Activated naive CD4-positive, alpha-beta T cell (primary cell): Measurements from ENCODE around the gene DDX24.
A peak's percentile ranks its signal among the peaks of the same experiment; 100 is the strongest.

Experiments
- DNase-seq, 4 experiments: peaks; one replicate each; lab custom pipeline; 2025; lab: John Stamatoyannopoulos, UW

The DDX24 gene, protein sequence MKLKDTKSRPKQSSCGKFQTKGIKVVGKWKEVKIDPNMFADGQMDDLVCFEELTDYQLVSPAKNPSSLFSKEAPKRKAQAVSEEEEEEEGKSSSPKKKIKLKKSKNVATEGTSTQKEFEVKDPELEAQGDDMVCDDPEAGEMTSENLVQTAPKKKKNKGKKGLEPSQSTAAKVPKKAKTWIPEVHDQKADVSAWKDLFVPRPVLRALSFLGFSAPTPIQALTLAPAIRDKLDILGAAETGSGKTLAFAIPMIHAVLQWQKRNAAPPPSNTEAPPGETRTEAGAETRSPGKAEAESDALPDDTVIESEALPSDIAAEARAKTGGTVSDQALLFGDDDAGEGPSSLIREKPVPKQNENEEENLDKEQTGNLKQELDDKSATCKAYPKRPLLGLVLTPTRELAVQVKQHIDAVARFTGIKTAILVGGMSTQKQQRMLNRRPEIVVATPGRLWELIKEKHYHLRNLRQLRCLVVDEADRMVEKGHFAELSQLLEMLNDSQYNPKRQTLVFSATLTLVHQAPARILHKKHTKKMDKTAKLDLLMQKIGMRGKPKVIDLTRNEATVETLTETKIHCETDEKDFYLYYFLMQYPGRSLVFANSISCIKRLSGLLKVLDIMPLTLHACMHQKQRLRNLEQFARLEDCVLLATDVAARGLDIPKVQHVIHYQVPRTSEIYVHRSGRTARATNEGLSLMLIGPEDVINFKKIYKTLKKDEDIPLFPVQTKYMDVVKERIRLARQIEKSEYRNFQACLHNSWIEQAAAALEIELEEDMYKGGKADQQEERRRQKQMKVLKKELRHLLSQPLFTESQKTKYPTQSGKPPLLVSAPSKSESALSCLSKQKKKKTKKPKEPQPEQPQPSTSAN

DNA sequence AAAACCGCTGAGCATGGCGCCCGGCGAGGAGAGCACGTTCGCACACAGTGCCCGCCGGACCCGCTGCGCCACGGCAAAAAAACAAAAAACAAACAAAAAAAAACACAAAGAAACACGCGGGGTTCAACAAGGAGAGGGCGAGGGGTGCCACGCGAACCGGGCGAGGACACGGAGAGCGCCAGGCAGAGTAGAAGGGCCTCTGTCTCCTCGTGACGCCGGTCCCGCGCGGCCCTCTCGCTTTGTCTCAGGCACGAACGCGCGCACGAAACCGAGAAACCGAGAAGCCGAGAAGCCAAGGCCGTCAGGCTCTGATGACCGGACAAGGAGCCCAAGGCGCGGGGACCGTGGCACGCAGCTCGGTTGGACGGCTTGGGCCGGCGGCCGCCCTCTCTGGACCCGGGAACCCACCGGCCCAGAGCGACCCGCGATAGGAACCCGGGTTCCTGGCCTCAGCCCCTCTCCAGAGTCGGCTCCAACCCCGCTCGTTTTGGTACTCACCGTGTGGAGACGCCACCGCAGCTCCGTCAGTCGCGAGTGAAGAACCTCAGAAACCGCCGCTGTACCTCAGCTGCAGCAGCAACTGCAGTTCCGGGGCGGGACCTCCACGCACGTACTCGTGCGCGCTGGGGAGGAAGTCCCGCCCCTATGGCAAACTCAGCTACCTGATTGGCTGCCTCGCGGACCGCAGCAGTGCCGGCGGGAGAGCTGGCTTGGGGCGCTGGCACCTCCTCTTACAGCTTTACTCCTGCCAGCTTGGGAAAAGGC lies at the start of gene DDX24, which contains the start of gene IFI27L1:
DDX24 (minus strand) TSS at position 582 of the 765 bp plus-strand sequence. CDS start 1,460 bp downstream, outside the sequence.
IFI27L1 (plus strand) TSS at position 690 of the 765 bp plus-strand sequence. CDS start 15,628 bp downstream, outside the sequence.
- peak; percentile 88 to 95 (median 92) for DNase-seq

DNA sequence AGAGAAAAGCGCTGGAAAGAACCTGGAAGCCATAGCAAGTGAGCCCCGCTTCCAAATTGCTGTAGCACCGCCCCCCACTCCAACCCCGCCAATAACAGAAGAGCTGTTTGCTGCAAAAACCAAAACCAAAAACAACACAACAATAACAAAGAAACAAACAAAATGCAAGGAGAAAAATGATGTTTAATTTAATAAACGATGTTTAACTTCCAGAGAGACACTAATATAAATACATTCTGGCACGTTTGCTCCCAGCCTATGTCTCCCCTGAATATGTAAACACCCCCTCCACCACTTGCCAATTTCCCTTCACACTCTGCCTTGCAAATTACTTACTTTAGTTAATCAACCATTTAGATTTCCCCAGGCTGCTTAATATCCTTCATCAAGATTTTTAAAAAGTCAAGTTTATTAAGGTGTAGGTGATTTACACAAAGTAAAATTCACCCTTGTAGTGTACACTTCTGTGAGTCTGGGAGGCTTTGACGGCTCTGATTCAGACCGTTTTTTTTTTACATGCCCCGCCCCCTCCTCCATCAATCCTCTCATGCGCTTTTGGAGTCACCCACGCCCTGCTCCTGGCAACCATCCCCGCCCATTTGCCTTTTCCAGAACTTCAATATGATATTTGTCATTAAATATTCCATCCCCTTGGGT lies 48.9 kb upstream of the DDX24 start:
- DNase-seq: peak in 1 of 4 experiments; percentile 14

DNA sequence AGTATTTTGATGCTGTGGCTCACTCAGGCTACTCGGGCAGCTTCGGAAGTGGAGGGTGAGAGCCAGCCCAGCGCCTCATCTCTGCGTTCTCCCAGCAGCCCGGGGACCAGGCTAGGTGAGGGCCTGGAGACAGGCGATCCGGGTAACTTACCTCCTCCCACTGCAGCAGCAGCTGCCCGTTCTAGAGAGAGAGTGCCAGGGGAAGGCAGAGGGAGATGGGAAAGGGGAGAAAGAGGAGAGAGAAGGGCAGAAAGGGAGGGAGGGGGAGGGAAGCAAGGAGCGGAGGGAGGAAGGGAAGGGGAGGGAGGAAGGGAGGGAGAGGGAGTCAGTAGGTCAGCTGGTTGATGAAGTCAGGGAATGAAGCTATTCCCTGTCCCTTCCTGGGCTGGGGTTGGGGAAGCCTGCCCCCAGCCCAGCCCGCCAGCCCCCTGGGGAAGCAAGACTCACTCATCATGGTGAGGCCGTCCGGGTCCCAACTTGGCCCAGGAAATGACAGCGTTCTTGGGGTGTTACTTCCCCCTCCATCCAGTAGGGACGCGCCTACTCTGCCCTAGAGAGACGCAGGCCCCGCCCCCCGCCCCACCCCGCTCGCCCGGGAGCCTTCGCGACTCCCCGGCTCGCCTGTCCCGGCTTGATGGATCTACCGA lies 48.2 kb upstream of the DDX24 start, which contains the start of gene IFI27L2:
IFI27L2 (minus strand) TSS at position 494 of the 647 bp plus-strand sequence; CDS start at position 454, 40 bp downstream.
- peak; percentile 12 to 55 (median 33) for DNase-seq

DNA sequence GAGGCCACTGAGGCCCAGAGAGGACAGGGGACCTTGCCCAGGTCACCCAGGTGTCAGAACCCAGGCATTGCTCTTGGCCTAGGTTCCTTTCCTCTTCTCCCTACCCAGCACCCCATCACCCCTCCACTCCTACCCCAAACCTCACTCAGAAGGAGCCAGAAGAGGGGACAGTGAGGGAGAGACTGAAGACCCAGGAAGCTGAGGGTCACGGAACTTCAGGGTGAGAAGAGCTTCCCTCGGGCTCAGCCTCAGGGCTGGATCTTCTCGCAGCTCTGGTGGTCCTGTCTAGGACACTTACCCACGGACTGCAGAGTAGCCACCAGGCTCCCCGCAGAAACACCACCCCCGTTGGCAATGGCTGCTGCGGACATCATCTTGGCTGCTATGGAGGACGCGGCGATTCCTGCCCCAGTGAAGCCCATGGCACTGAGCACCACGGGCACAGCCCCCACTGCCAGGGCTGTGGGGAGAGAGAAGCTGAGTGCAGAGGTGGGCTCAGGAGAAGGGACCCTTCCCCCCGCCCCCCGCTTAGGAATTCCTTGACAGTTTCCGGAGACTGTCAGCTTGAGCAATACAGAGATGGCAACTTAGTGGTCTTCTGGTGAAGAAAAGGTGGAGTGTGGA lies 47.3 kb upstream of the DDX24 start:
- DNase-seq: no peak

DNA sequence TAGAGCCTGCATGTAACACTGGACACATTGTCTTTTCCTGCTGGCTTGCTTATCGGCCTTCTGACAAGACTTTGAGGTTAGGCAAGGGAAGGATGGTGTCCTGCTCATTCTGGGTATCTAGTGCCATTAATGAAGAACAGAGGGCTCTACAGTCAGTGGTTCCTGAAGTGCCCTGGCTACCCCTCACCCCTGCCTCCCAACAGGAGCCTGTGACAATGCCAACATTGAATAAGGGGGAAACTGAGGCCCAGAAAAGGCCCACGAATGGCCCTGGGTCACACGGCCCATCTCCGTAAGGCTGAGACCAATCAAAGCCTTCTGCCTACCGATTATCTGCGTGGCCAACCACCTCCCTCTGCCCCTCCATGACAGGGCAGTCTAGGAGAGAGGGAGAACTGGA lies 46.3 kb upstream of the DDX24 start:
- no peak for DNase-seq

DNA sequence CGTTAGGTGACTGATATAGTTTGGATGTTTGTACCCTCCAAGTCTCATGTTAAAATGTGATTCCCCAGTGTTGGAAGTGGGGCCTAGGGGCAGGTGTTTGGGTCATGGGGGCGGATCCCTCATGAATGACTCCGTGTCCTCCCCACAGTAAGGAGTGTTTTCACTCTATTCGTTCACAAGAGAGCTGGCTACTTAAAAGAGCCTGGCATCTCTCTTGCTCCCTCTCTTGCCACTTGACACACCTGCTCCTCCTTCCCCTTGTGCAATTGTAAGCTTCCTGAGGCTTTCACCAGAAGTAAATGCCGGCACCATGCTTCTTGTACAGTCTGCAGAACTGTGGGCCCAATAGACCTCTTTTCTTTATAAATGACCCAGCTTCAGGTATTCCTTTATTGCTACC lies 45.8 kb upstream of the DDX24 start:
- DNase-seq: no peak

DNA sequence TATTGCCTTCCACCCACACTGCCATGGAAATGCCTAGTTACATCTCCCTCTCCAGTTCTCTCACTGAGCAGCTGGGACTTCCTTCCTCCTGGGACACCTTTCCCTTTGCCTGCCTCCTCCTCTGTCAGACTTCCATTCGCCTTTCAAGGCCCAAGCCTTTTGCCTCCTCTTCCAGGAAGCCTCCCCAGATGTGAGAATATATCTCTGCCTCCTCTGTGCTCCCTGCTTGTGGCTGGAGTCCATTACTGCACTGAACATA lies 45.3 kb upstream of the DDX24 start:
- no peak for DNase-seq

DNA sequence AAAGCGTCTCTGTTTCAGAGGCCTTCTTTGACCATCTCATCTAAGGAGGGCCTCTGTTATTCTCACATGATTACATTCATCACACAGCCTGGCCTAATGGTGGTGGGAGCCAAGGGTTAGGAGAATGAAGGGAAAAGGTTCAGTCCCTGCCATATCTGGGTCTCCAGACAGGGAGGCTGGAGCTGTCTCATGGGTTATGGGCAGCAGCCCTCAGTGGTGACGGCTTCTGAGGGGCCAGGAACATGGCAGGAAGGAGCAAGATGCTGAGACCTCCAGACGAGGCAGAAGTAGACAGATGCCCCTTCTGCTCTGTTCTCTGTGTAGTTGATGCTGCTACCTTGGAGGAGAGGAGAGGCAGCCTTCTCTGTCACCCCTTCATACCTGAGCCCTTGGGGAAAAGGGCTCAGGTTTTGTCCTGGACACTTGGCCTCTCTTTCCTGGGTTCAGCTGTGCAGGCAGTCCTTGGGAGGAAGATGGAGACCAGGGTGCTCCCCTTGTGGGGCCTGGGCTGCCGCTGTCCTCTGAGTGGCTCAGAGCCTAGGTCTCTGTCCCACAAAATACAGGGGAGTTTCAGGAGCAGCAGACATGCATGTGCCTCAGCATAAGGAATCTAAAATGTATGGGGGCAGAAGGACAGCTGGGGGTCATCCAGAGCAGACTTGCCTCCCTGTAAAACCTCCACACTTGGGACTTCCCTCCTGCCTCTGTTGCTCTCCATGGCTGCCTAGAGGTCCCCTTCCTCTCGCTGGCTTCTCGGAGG lies 44.8 kb upstream of the DDX24 start:
- no peak for DNase-seq

DNA sequence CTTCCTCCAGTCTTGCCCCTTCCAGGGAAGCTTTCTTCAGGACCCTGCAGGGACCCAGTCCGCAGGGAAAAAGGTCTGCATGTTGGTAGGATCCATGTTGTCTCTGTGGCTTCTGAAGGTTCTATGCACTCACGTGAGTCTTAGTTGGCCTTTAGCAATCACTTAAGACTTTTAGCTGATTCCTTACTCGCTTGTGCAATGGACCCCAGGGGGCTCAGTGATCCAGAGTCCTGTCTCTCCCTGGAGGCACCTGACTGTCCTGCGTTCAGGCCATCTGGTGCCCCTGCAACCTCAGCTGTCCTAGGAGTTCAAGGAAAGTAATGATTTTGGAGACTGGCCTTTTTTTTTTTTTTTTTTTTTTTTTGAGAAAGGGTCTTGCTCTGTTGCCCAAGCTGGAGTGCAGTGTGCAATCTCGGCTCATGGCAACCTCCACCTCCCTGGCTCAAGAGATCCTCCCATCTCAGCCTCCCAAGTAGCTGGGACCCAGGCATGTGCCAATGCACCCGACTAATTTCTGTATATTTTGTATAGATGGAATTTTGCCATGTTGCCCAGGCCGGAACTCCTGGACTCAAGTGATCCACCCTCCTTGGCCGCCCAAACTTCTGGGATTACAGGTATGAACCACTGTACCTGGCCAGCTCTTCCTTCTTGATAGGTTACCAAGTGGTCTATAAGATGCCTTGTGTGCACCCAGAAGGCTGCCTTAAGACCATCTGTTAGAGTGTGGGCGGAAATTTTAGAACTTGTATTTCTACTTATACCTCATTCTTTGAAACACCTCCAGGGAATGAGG lies 43.8 kb upstream of the DDX24 start:
- DNase-seq: no peak

DNA sequence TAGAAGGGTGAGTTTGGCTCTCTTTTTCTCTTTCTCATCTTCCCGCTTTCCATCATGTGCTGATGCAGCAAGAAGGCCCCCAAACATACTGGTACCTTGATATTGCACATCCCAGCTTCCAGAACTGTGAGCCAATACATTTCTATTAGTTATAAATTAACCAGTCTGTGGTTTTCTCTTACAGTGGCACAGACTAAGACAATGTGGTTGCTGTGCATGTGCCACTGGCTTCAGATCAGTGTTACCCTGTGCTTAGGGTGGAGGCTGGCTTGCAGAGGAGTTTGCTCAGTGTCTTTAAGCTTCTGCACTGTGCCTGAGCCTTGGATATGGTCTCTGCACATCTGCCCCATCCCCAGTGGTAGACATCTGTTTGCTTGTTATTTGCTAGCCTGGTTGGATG lies 42.9 kb upstream of the DDX24 start:
- DNase-seq: no peak

DNA sequence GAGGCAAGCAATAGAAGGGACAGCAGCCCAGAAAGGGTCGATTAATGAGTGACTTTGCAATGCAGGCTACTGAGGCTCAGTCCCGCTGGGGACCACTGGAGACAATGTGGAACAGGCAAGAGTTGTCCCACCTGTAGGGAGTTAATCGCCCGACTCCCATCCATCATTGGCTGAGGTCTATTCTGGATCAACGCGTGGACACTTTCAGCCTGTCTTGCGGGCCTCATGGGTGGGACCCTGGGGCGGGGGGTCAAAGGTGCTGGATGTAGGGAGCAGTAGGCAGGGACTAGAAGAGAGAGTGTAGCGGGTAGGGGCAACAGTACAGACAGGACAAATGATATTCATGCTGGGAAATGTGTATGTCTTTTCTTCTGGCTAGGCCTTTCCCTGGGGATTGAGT lies 42.3 kb upstream of the DDX24 start:
- DNase-seq: no peak

DNA sequence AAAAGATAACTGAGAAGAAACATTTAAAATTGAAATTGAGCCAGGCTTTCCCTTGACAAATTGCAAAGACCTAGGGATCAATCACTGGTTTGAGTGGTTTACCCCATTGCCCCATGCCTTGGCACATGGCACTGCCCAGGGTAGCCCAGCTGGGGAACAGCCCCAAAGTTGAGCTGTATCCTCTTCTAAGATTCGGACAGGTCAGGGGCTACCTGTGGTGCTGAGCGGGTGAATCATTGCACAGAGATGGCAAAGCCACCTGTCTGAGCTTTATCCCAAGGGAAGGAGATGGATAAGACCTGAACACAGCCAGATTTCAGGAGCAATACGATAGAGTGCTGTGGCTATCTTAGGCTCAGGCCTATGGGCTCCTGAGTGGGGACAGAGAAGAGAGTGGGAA lies 41.4 kb upstream of the DDX24 start:
- no peak for DNase-seq

DNA sequence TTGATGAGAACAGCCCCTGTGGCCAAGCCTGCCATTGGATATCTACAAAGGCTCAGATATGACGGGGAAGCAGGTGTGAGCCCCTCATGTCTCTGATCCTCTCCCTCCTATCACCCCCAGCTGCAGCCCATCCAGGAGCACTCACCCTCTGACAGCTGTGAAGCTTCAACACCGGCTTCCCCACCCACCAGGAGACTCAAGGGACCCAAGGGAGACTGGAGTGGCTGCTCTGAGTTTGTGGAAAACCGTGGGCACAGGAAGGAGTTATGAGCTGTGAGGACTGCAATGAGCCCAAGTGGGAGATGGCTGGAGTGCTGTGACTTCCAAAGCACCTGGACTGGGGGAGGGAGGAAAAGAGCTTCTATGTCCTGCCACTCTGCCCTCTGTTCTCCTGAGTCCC lies 40.5 kb upstream of the DDX24 start:
- no peak for DNase-seq

DNA sequence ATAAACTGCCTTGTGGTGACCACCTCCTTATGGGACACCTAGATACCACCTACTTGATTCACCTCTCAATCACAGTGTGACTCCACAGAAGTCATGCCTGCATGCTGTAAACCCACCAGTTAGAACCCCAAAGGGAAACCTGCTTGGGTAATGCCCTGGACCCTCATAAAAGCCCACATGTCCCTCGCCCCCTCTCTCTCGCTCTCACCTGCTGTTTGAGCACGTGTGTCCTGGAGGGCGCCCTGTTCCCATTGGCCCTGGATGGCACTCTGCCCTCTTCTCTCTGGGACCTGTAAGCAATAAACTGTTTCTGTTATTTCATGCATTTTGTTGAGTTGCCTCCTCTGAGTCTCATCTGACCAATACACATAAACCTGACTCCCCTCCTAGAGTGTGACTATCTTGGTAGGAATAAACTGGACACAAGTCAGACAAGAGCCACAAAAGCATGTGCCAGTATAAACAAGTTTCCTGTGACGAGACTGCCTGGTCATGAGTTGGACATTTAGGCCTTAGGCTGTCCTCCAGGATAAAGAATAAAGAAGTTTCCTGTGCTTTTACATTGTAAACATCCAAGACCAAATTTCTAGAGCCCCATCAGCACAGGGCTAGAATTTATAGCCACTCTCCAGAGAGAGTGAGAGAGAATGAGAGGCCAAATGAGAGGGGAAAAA lies 39.8 kb upstream of the DDX24 start:
- no peak for DNase-seq

DNA sequence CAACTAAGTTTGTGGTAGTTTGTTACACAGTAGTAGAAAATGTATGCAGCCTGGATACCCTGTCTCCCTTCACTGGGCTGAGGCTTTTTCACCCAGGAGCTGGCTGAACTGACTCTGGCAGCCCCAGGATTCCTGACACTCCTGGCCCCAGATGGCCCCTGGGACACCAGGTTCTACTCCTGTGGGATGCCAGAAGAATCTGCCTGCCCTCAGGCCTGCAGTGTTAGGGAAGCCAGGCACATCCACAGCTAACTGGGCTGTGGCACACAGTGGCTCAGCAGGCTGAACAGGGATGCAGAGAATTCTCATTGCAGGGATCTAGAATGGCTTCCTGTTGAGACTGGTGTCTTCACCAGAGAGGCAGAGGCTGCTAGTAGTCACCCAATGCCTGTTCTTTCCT lies 38.1 kb upstream of the DDX24 start:
- DNase-seq: no peak

DNA sequence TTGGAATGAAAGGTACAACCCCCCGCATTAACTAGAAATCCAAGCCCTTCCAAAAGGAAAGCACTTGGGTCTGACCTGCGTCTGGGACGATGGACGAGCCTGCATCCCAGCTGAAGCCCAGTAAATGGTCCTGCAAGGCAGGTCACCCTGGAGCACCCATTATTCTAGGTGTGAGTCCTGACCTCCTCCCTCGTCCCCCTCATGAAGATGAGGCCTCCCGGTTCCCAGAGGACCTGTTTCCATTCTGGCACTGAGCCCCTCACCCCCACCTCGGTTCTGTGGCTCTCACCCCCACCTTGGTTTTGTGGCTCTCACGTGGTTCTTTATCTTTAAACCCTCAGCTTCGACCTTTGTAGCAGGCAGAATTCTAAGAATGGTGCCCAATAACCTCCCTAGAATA lies 36.9 kb upstream of the DDX24 start:
- DNase-seq: no peak

DNA sequence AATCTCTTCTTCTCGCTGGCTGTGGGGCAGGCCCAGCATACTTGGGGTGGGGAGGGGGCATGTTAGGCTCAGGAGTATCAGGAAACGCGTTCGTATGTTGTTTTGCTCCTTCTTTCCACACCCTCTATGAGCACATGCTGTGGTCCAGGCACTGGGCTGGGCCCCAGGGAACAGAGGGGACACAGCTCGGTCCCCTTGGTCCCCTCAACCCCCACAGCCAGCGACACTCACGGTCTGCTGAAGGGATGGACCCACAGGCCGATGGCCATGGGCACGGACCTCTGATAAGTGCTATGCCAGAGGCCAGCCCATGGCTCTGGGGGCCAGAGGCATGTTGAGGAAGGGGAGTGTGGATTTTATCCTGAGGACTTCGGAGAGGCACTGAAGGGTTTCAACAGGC lies 35.7 kb upstream of the DDX24 start:
- DNase-seq: no peak

DNA sequence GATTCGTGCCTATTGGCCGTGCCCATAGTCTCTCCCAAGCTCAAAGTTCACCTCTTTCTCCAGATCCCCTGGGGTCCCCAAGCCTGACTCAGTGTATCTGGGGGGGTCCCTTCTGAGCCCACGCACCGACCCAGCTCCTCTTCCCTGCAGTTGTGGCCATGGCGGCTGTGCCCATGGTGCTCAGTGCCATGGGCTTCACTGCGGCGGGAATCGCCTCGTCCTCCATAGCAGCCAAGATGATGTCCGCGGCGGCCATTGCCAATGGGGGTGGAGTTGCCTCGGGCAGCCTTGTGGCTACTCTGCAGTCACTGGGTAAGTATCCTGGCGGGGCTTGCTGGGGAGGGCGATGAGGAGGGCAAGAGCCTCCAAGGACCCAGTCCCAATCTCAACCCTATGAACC lies 34.6 kb upstream of the DDX24 start:
- DNase-seq: no peak
